NB4 (cell line): ENCODE results near the gene PPIL1.

Experiments
- CTCF ChIP-seq: IDR thresholded peaks from one replicate; pipeline ENCODE4 v1.5.1; 2012; ENCODE audit warnings: low read depth, low read length
- MYC ChIP-seq: IDR thresholded peaks from 2 replicates; pipeline ENCODE4 v1.6.1; 2011; ENCODE audit warnings: low read depth, low read length
- POLR2A ChIP-seq: IDR thresholded peaks from 2 replicates; pipeline ENCODE4 v1.6.1; 2011; ENCODE audit warnings: mild to moderate bottlenecking; ENCODE audit not compliant: insufficient read length; ENCODE audit errors: extremely low read depth

- TF ChIP-seq CTCF (no peak), POLR2A (no peak), MYC (no peak)
Measured at GRCh38 chr6:36817847-36818246, 56.8 kb downstream of the PPIL1 start.
